H1 (cell line): ENCODE data around the gene CCDC8. TPM values are rescaled to one million over a fixed set of nuclear protein-coding genes. Genes with fewer than 3 reads are reported as not detected.

Source experiments
- CTCF ChIA-PET: fragments of 300-600 bp; sonication (Branson Sonifier 250); formaldehyde crosslinking; loops from one replicate; lab custom pipeline; 2021; ENCODE audit not compliant: partially characterized antibody; lab: Charles Lee
- POLR2A ChIA-PET: fragments of 300-600 bp; sonication (Branson Sonifier 250); formaldehyde crosslinking; loops from one replicate; lab custom pipeline; 2021; ENCODE audit warnings: inconsistent platforms; ENCODE audit not compliant: partially characterized antibody; lab: Charles Lee
- DNase-seq, 2 experiments: peaks; one replicate each; pipeline versions ENCODE4 v3.0.0 to v3.0.0-alpha.2; 2010 to 2022; ENCODE audit warnings: low spot score in 2 of 2, low read depth in 1 of 2, mixed read lengths in 1 of 2
- FAIRE-seq: peaks from 2 replicates; lab custom pipeline; 2011; peaks lifted over from hg19 to GRCh38; lab: Jason Lieb, UNC
- H2AFZ ChIP-seq: 2 replicates; pipeline ENCODE4 v1.8.1; 2012; ENCODE audit warnings: low read length, inconsistent platforms
- H2AK5ac ChIP-seq: 2 replicates; pipeline ENCODE4 v1.6.1; 2013; ENCODE audit warnings: low read depth, low read length
- H2BK120ac ChIP-seq: replicated peaks from 2 replicates; pipeline ENCODE3; 2013; ENCODE audit warnings: low read depth, low read length, inconsistent platforms
- H2BK12ac ChIP-seq: 2 replicates; pipeline ENCODE4 v1.6.1; 2013; ENCODE audit warnings: low read depth, low read length
- H2BK15ac ChIP-seq: 2 replicates; pipeline ENCODE4 v1.6.1; 2013; ENCODE audit warnings: low read length
- H2BK20ac ChIP-seq: 2 replicates; pipeline ENCODE4 v1.6.1; 2013; ENCODE audit warnings: low read length
- H2BK5ac ChIP-seq: 2 replicates; pipeline ENCODE4 v1.6.1; 2013; ENCODE audit warnings: low read depth, low read length
- H3K14ac ChIP-seq: 2 replicates; pipeline ENCODE4 v1.6.1; 2013; ENCODE audit warnings: inconsistent platforms; ENCODE audit not compliant: insufficient read length
- H3K18ac ChIP-seq: 2 replicates; pipeline ENCODE4 v1.6.1; 2013; ENCODE audit warnings: low read length; ENCODE audit errors: extremely low read depth
- H3K23ac ChIP-seq: 2 replicates; pipeline ENCODE4 v1.6.1; 2013; ENCODE audit warnings: inconsistent platforms; ENCODE audit not compliant: insufficient read length
- H3K23me2 ChIP-seq: 2 replicates; pipeline ENCODE4 v1.6.1; 2013; ENCODE audit warnings: low read depth, low read length
- H3K27ac ChIP-seq: 2 replicates; pipeline ENCODE4 v1.6.1; 2011; ENCODE audit warnings: low read depth, low read length, inconsistent platforms
- H3K27me3 ChIP-seq, 4 experiments: replicated peaks in 1 of 4; 1 replicate in 1 of 4; 2 replicates in 3 of 4; pipeline versions ENCODE4 v1.6.1 to v1.8.1; 2011 to 2013; ENCODE audit warnings: low read length in 3 of 4, mild to moderate bottlenecking in 3 of 4, inconsistent platforms in 2 of 4, mixed read lengths in 2 of 4, moderate library complexity in 1 of 4; ENCODE audit not compliant: control insufficient read depth in 3 of 4, insufficient read depth in 3 of 4; ENCODE audit errors: extremely low read depth in 1 of 4
- H3K36me3 ChIP-seq, 4 experiments: 2 replicates each; pipeline versions ENCODE4 v1.6.1 to v1.8.1; 2011 to 2013; ENCODE audit warnings: mild to moderate bottlenecking in 4 of 4, low read length in 3 of 4, moderate library complexity in 2 of 4, control low read depth in 1 of 4, inconsistent platforms in 1 of 4; ENCODE audit not compliant: insufficient read depth in 4 of 4, control insufficient read depth in 2 of 4
- H3K4ac ChIP-seq: replicated peaks from 2 replicates; pipeline ENCODE3; 2013; ENCODE audit warnings: low read length, low read depth, mixed read lengths, inconsistent platforms; ENCODE audit not compliant: insufficient read length
- H3K4me1 ChIP-seq, 4 experiments: replicated peaks in 1 of 4; 1 replicate in 1 of 4; 2 replicates in 3 of 4; pipeline versions ENCODE4 v1.6.1 to v1.8.1; 2011 to 2013; ENCODE audit warnings: low read length in 3 of 4, inconsistent platforms in 2 of 4, mixed read lengths in 1 of 4; ENCODE audit not compliant: insufficient read depth in 4 of 4, control insufficient read depth in 3 of 4
- H3K4me2 ChIP-seq, 2 experiments: 2 replicates each; pipeline versions ENCODE4 v1.6.1 to v1.8.1; 2011 to 2013; ENCODE audit warnings: low read depth in 2 of 2, low read length in 2 of 2, control low read depth in 1 of 2, inconsistent platforms in 1 of 2, mild to moderate bottlenecking in 1 of 2; ENCODE audit not compliant: insufficient read depth in 1 of 2
- H3K4me3 ChIP-seq, 4 experiments: fragments of 200-600, 300-600 bp in 1 of 4; sonication (generic), shearing (Covaris generic), sonication (Bioruptor Twin) in 1 of 4; 2 replicates each; pipeline versions ENCODE4 v1.5.1 to v1.8.1; 2011 to 2016; ENCODE audit warnings: low read length in 4 of 4, low read depth in 3 of 4, control low read depth in 2 of 4, inconsistent platforms in 2 of 4, mild to moderate bottlenecking in 2 of 4, mixed read lengths in 1 of 4, moderate library complexity in 1 of 4; ENCODE audit not compliant: insufficient read depth in 2 of 4; ENCODE audit errors: extremely low read depth in 1 of 4
- H3K56ac ChIP-seq: replicated peaks from 2 replicates; pipeline ENCODE3; 2013; ENCODE audit warnings: low read depth, mild to moderate bottlenecking, mixed read lengths, low read length, inconsistent platforms; ENCODE audit not compliant: insufficient read length
- H3K79me1 ChIP-seq: 2 replicates; pipeline ENCODE4 v1.6.1; 2013; ENCODE audit warnings: low read depth, low read length, control low read depth
- H3K79me2 ChIP-seq, 2 experiments: 2 replicates each; pipeline versions ENCODE4 v1.6.1 to v1.8.1; 2012 to 2013; ENCODE audit warnings: low read length in 2 of 2, mild to moderate bottlenecking in 2 of 2, inconsistent platforms in 1 of 2; ENCODE audit not compliant: insufficient read depth in 2 of 2, control insufficient read depth in 1 of 2
- H3K9ac ChIP-seq, 4 experiments: replicated peaks in 1 of 4; 1 replicate in 1 of 4; 2 replicates in 3 of 4; pipeline versions ENCODE4 v1.6.1 to v1.8.1; 2011 to 2013; ENCODE audit warnings: low read depth in 3 of 4, low read length in 3 of 4, control low read depth in 2 of 4, mild to moderate bottlenecking in 2 of 4, moderate library complexity in 2 of 4, inconsistent platforms in 1 of 4; ENCODE audit errors: extremely low read depth in 1 of 4
- H3K9me3 ChIP-seq, 2 experiments: 2 replicates each; pipeline versions ENCODE4 v1.6.1 to v1.8.1; 2012 to 2013; ENCODE audit warnings: mild to moderate bottlenecking in 2 of 2, moderate library complexity in 2 of 2, control low read depth in 1 of 2, inconsistent platforms in 1 of 2, low read depth in 1 of 2, low read length in 1 of 2, mixed read lengths in 1 of 2; ENCODE audit not compliant: insufficient read depth in 2 of 2
- H4K20me1 ChIP-seq, 2 experiments: replicated peaks in 1 of 2; 2 replicates each; pipeline versions ENCODE3 to v1.8.1; 2011 to 2013; ENCODE audit warnings: inconsistent platforms in 2 of 2, low read length in 2 of 2, mild to moderate bottlenecking in 1 of 2; ENCODE audit not compliant: insufficient read depth in 2 of 2, control insufficient read depth in 1 of 2
- H4K5ac ChIP-seq: 2 replicates; pipeline ENCODE4 v1.6.1; 2013; ENCODE audit warnings: low read length, low read depth, mixed read lengths, inconsistent platforms; ENCODE audit not compliant: insufficient read length
- H4K8ac ChIP-seq: 2 replicates; pipeline ENCODE4 v1.8.0; 2013; ENCODE audit warnings: mild to moderate bottlenecking, moderate library complexity, low read length, inconsistent platforms; ENCODE audit not compliant: insufficient read depth; ENCODE audit errors: extremely low read depth
- H4K91ac ChIP-seq: replicated peaks from 2 replicates; pipeline ENCODE3; 2013; ENCODE audit warnings: low read length, mixed read lengths, inconsistent platforms; ENCODE audit not compliant: insufficient read length
- ATF2 ChIP-seq: IDR thresholded peaks from 2 replicates; pipeline ENCODE4 v1.6.1; 2012; ENCODE audit warnings: low read length, inconsistent platforms
- ATF3 ChIP-seq: IDR thresholded peaks from 2 replicates; pipeline ENCODE4 v1.6.1; 2011; ENCODE audit warnings: low read depth, mild to moderate bottlenecking, low read length; ENCODE audit not compliant: insufficient read depth
- CHD1 ChIP-seq: IDR thresholded peaks from 2 replicates; pipeline ENCODE4 v1.6.1; 2012; ENCODE audit warnings: low read depth, low read length, improper control_type of control experiment
- E2F6 ChIP-seq: IDR thresholded peaks from 2 replicates; pipeline ENCODE4 v1.6.1; 2012; ENCODE audit warnings: inconsistent platforms
- JUN ChIP-seq: IDR thresholded peaks from 2 replicates; pipeline ENCODE4 v1.6.1; 2011; ENCODE audit warnings: low read depth, mild to moderate bottlenecking, improper control_type of control experiment, low read length
- PHF8 ChIP-seq: fragments of 200-600 bp; sonication (generic); conservative IDR thresholded peaks from 2 replicates; pipeline ENCODE4 v1.7.1; 2012; ENCODE audit warnings: low read depth, mild to moderate bottlenecking, inconsistent platforms, low read length, moderate library complexity
- RFX5 ChIP-seq: IDR thresholded peaks from 2 replicates; pipeline ENCODE4 v1.6.1; 2011; ENCODE audit warnings: low read depth, low read length, improper control_type of control experiment, borderline replicate concordance
- SIX5 ChIP-seq: IDR thresholded peaks from 2 replicates; pipeline ENCODE4 v1.6.1; 2011; ENCODE audit warnings: mild to moderate bottlenecking, low read depth, low read length
- SP1 ChIP-seq: IDR thresholded peaks from 2 replicates; pipeline ENCODE4 v1.6.1; 2011; ENCODE audit warnings: low read depth, low read length
- SP4 ChIP-seq: IDR thresholded peaks from 2 replicates; pipeline ENCODE4 v1.6.1; 2012; ENCODE audit warnings: low read length, inconsistent platforms
- TAF1 ChIP-seq: IDR thresholded peaks from 2 replicates; pipeline ENCODE4 v1.6.1; 2011; ENCODE audit warnings: mild to moderate bottlenecking, low read depth, low read length
- WGBS, 2 experiments: shearing (Covaris generic) in 1 of 2; methylation state at CpG; one replicate each; pipeline versions ENCODE4 v1.1.6 to v1.1.7; 2013 to 2015; ENCODE audit warnings: low lambda C conversion rate in 2 of 2, mixed read lengths in 2 of 2, inconsistent platforms in 1 of 2, low coverage in 1 of 2, missing lambda C conversion rate in 1 of 2; ENCODE audit not compliant: insufficient replicate concordance in 2 of 2, insufficient coverage in 1 of 2, insufficient read length in 1 of 2; ENCODE audit errors: extremely low coverage in 1 of 2, missing lambda C conversion rate in 1 of 2; 5-methylcytosine and 5-hydroxymethylcytosine counted together
- polyA plus RNA-seq, 7 experiments: library from polyadenylated mRNA; depleted of rRNA in 3 of 7; stranded (reverse) in 5 of 7; unstranded in 2 of 7; fragments of >200 nt in 5 of 7; fragments of 200-250 nt in 2 of 7; gene quantifications; 1 replicate in 5 of 7; 2 replicates in 1 of 7; 4 replicates in 1 of 7; pipeline versions ENCODE4 v1.2.1 to v1.2.3, GENCODE V29; 2011 to 2013; ENCODE audit warnings: missing spikeins in 2 of 7, mixed read lengths in 2 of 7
- total RNA-seq: library from RNA; stranded (reverse); fragmentation: NEBNext Ultra II Directional; extraction: Animal tissue kit (Norgen Biotek cat#: 25700); gene quantifications from 2 replicates; pipeline ENCODE4 v1.2.1, GENCODE V29; 2021

Gene CCDC8
- total and polyA plus RNA-seq, 2 of the 8 experiments (the other 6 are each of a cell fraction or from before 2014, with no cell fraction given): 4.9 to 13.6 TPM

- Histone ChIP-seq H2BK15ac (no peak overlapping the region), H2BK120ac (no peak overlapping the region), H3K4ac (no peak overlapping the region), H3K23ac (no peak overlapping the region), H3K79me1 (peaks cover 3% of the 10 kb centered on the region; the same call in 1 of the 2 replicates), H4K5ac (no peak overlapping the region), H4K8ac (no peak overlapping the region), H3K4me1 (peaks cover 0 to 2% (median 0%) of the 10 kb centered on the region in 4 experiments; a peak in 2 of 7 replicates), H3K14ac (no peak overlapping the region), H4K20me1 (peaks cover 2 to 5% of the 10 kb centered on the region in 2 experiments), H3K4me2 (no peak overlapping the region), H3K79me2 (peaks cover 0 to 8% of the 10 kb centered on the region in 2 experiments; a peak in 1 of 4 replicates), H3K27me3 (no peaks in the 10 kb centered on the region), H3K18ac (no peak overlapping the region), H2AFZ (no peak overlapping the region), H3K56ac (no peak overlapping the region), H2BK12ac (no peak overlapping the region), H4K91ac (no peak overlapping the region), H3K4me3 (no peak overlapping the region), H2BK20ac (no peak overlapping the region), H3K36me3 (peaks cover 16 to 57% (median 37%) of the 10 kb centered on the region in 4 experiments), H3K9ac (no peak overlapping the region), H3K27ac (no peak overlapping the region), H2AK5ac (no peak overlapping the region), H3K9me3 (no peaks in the 10 kb centered on the region), H2BK5ac (no peak overlapping the region), H3K23me2 (no peaks in the 10 kb centered on the region)
- 93% methylated on average over 2 of the region's 2 CpGs; no CpG with 5 or more reads in 1 of the 2 experiments for WGBS, 2 experiments
- CTCF ChIA-PET: interaction anchor here (0.7 to 2.8 kb wide), 6 partner anchors 9 to 139 kb away, joined by 3 to 20 read pairs (median 3); no protein-coding TSS in a partner anchor
- POLR2A ChIA-PET: interaction anchor here (0.9 to 1.8 kb wide), 3 partner anchors 9 to 22 kb away, joined by 3 to 5 read pairs (median 3); no protein-coding TSS in a partner anchor
- no peak for FAIRE-seq
- DNase-seq: no peak
- TF ChIP-seq ATF3 (no peak), ATF2 (no peak), PHF8 (no peak), SP1 (no peak), SIX5 (no peak), TAF1 (no peak), CHD1 (no peak), E2F6 (no peak), SP4 (no peak), JUN (no peak), RFX5 (no peak)
These were observed 32.0 kb downstream of the CCDC8 start for GRCh38 chr19:46381346-46381745.
